ENCODE data around the gene HLA-A.

DNA sequence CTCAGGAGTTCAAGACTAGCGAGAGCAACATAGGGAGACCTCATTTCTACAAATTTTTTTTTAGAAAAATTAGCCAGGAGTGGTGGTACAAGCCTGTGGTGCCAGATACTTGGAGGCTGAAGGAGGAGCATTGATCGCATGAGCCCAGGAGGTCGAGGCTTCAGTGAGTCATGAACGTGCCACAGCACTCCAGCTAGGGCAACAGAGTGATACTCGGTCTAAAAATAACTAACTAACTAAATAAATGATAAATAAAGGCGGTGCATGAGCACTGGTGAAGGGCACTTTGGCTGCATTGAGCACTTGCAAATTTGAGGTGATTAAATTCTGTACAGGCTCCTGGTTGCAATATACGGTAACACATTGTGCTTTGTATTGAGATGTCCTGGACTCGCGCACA, 13.5 kb downstream of the HLA-A start:
- TF ChIP-seq, protein P1, sequence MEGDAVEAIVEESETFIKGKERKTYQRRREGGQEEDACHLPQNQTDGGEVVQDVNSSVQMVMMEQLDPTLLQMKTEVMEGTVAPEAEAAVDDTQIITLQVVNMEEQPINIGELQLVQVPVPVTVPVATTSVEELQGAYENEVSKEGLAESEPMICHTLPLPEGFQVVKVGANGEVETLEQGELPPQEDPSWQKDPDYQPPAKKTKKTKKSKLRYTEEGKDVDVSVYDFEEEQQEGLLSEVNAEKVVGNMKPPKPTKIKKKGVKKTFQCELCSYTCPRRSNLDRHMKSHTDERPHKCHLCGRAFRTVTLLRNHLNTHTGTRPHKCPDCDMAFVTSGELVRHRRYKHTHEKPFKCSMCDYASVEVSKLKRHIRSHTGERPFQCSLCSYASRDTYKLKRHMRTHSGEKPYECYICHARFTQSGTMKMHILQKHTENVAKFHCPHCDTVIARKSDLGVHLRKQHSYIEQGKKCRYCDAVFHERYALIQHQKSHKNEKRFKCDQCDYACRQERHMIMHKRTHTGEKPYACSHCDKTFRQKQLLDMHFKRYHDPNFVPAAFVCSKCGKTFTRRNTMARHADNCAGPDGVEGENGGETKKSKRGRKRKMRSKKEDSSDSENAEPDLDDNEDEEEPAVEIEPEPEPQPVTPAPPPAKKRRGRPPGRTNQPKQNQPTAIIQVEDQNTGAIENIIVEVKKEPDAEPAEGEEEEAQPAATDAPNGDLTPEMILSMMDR (IDR thresholded peaks at IDR 0.05), result no peak
- TF ChIP-seq POLR2A (IDR thresholded peaks at IDR 0.05), result no peak

Data from adrenal gland (tissue), 5 donors.